Mesodermal cell (in vitro differentiated cells): ENCODE data around the gene COPG1.

Source experiments
- H3K27ac ChIP-seq: 2 replicates; pipeline ENCODE4 v1.7.0; 2013; ENCODE audit warnings: mild to moderate bottlenecking, low read depth, low read length, moderate library complexity; ENCODE audit not compliant: severe bottlenecking
- H3K36me3 ChIP-seq: 2 replicates; pipeline ENCODE4 v1.7.1; 2013; ENCODE audit warnings: mild to moderate bottlenecking, low read length, moderate library complexity; ENCODE audit not compliant: control insufficient read depth, insufficient read depth
- H3K4me1 ChIP-seq: one replicate; pipeline ENCODE4 v1.7.1; 2013; ENCODE audit warnings: mild to moderate bottlenecking, low read length; ENCODE audit not compliant: insufficient read depth, control insufficient read depth, poor library complexity, severe bottlenecking
- H3K4me3 ChIP-seq: 2 replicates; pipeline ENCODE4 v1.7.0; 2013; ENCODE audit warnings: low read length, control low read depth, mild to moderate bottlenecking; ENCODE audit not compliant: insufficient read depth, poor library complexity, severe bottlenecking; ENCODE audit errors: extremely low read depth
- H3K9me3 ChIP-seq: 2 replicates; pipeline ENCODE4 v1.7.1; 2013; ENCODE audit warnings: mild to moderate bottlenecking, low read length, moderate library complexity; ENCODE audit not compliant: control insufficient read depth
- WGBS, 2 experiments: methylation state at CpG; one replicate each; pipeline ENCODE4 v1.1.5; 2013; ENCODE audit warnings: missing lambda C conversion rate in 2 of 2; ENCODE audit not compliant: insufficient coverage in 2 of 2; 5-methylcytosine and 5-hydroxymethylcytosine counted together

COPG1 gene

DNA sequence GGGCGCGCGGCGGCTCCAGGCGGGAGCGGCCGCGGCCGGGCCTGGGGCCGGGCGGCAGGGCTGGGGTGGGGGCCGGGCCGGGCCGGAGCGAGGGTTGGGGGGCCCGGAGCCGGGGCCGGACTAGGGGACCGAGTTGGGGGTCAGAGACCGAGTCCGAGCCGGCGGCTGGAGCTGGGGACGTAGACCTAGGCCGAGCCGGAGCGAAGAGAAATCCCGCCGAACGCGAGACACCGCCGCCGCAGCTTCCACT is 66.5 kb downstream of the COPG1 start:
- WGBS, 2 experiments = 0 to 1% methylated on average over 20 to 28 of the region's 34 CpGs
- peak overlapping the region; percentile 79 for H3K4me3 ChIP-seq
- no peaks in the 10 kb centered on the region for H3K9me3 ChIP-seq
- peak overlapping the region; percentile 77 for H3K27ac ChIP-seq
- H3K4me1 ChIP-seq = peaks cover 5% of the 10 kb centered on the region
- peaks cover 26% of the 10 kb centered on the region for H3K36me3 ChIP-seq

DNA sequence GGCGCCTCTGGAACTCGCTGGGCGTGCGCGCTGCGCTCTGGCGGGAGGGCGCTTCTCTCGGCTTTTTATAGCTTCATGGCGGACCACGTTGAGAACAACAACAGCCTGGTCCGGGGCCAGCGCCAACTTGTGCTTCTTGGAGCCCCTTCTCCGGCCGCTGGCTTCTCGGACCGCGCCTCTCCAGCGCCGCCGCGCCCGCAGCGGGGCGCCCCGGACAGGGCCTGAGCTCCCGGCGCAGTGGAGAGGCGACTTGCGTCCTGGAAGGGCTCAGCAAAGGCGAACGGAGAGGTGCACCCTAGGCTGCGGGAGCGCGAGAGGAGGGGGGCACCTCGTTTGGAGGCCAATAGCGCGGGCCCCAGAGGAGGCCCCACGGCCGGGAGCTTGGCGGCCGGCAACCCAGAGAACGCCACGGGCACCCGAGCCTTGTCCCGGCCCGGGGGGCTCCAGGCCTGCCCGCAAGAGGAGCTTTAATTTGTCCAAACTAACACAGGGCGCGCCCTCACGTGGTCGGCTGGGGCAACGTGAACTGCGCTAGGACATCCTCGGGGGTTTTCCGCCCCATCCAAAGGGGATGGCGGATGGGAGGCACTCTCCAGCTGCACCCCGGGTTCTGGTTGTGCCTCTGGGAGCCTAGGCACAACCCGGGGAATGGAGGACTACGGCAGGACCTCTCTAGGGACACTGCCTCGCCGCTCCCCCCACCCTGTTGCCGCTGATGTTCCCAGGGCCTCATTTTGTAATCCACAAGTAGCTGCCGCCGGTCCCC is 67.0 kb downstream of the COPG1 start:
- H3K4me3 ChIP-seq = peak overlapping the region; percentile 79
- H3K9me3 ChIP-seq = no peaks in the 10 kb centered on the region
- H3K36me3 ChIP-seq = peaks cover 31% of the 10 kb centered on the region
- WGBS, 2 experiments = 0% methylated on average over 49 of the region's 65 CpGs
- peaks cover 5% of the 10 kb centered on the region for H3K4me1 ChIP-seq
- H3K27ac ChIP-seq = peak overlapping the region; percentile 77

DNA sequence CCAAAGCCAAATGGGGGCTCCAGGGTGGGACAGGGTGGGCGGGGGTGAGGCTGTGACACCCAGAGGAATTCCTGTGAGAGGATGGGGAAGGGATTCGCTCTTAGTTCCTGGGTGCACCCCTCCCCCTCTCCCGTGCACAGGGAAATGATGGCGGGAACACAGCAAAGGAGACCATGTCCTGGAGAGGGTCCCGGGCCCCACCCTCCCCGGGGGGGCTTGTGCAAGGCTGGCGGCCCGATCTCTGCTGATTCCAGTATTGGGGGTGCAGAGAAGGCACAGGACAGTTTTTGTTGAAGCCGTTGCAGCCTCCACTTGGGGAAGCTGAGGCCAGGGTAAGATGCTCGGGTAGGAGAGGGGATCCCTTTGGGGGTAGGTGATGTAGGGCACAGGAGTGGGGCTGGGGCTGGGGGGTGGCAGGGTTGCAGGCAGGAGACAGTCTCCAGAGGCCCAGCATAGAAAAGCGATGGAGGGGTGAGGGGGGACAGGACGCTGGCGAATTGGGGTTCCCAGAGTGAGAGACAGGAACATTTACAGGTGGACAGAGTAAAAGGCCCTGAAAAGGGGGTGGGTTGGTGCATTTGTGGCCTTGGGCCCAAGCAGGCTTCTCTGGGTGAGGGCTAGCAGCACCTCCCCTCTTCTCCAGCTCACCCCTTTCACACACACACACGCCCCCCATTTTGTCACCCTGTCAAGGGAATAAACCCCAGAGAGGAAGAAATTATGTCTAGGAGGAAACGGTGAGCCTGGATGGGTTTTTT is 67.8 kb downstream of the COPG1 start:
- H3K36me3 ChIP-seq = peaks cover 35% of the 10 kb centered on the region
- no peaks in the 10 kb centered on the region for H3K9me3 ChIP-seq
- 64 to 84% methylated on average over 4 to 7 of the region's 15 CpGs for WGBS, 2 experiments
- H3K4me3 ChIP-seq = peak overlapping the region; percentile 79
- no peak overlapping the region for H3K27ac ChIP-seq
- peaks cover 5% of the 10 kb centered on the region for H3K4me1 ChIP-seq

DNA sequence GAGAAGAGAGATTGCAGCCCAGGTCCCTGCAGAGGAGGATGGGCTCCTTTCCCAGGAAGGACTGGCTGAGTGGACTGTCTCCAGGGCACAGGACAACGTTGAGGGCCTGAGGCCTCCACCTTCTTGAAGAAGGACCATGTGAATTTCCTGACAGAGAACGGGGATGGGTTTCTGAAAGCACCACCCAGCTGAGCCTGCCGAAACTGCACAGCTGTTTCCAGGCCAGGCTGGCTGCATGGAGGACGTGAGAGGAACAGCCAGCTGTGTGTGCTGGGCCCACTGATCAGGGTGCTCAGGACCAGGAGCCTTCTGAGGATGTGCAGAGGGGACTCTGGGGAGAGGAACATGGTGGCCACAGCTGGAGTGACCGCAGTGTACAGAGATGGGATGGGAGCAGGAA is 68.4 kb downstream of the COPG1 start:
- Histone ChIP-seq H3K4me1 (peaks cover 5% of the 10 kb centered on the region), H3K4me3 (no peak overlapping the region), H3K9me3 (no peaks in the 10 kb centered on the region), H3K36me3 (peaks cover 35% of the 10 kb centered on the region), H3K27ac (no peak overlapping the region)
- 82 to 89% methylated on average over 4 to 5 of the region's 5 CpGs for WGBS, 2 experiments

DNA sequence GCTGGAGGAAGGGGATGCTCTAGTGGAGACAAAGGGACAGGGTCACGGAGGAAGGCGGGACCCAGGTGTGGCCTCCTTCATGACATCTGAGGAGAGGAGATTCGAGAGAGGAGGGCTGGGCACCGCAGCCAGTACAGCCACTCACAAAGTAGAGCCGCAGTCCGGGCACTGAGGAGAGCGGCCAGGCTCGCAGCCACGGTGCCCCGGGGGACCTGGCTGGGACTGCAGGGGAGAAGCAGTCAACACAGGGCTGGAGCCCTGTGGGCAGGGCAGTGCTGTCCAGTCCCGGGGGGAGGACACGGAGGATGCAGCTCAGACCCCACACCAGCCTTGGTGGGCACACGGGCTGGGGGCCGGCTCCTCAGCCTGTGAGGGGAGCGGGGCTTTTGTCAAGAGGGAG is 69.5 kb downstream of the COPG1 start:
- Histone ChIP-seq H3K4me1 (peaks cover 5% of the 10 kb centered on the region), H3K27ac (no peak overlapping the region), H3K36me3 (peaks cover 44% of the 10 kb centered on the region), H3K9me3 (no peaks in the 10 kb centered on the region), H3K4me3 (no peak overlapping the region)
- WGBS, 2 experiments = 95% methylated on average over 14 to 15 of the region's 15 CpGs

DNA sequence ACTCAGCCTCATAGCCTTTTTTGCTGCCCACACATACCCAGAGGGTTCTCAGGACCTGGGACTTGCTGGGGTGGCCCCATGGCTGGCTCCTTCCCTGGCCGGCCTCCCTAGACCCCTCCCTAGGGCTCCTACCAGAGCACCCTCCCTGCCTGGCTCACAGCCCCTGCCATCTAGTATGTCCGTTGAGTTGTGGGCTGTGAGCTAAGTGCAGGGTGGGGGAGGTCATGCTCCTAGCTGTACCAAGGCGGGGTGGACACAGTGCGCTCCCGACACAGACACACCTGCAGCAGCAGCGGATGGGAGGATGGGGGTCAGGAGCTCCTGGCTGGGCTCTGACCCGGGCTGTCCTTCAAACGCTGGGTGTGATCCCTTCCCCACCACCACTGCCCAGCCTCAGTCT is 70.9 kb downstream of the COPG1 start:
- WGBS, 2 experiments = 71 to 95% methylated on average over 1 to 7 of the region's 8 CpGs
- Histone ChIP-seq H3K36me3 (peaks cover 50% of the 10 kb centered on the region), H3K4me3 (no peak overlapping the region), H3K4me1 (peaks cover 5% of the 10 kb centered on the region), H3K9me3 (no peaks in the 10 kb centered on the region), H3K27ac (no peak overlapping the region)

DNA sequence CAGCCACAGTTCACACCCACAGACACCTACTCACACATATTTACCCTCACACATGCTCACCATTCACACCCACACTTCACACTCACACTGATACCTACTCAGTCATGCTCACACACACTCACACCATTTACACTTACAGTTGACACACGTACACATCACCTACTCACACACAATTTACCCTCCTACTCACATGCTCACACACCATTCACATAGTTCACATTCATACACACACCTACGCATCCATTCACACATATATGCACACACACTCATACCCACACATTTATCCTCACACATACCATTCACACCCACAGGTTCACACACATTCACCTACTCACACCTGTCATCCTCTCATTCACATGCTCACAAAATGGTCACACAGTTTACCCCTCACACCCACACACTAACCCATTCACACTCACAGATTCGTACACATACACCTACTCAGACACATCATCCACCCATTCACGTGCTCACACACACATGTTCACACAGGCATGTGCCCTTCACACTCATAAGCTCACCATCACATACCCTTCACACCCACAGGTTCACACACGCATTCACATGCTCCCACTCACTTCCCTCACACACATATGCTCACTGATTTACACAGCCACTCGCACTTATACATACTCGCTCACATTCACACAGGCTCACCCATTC is 71.5 kb downstream of the COPG1 start:
- H3K4me1 ChIP-seq = peaks cover 5% of the 10 kb centered on the region
- 90 to 93% methylated on average over 7 of the region's 7 CpGs for WGBS, 2 experiments
- no peaks in the 10 kb centered on the region for H3K9me3 ChIP-seq
- H3K4me3 ChIP-seq = no peak overlapping the region
- peaks cover 50% of the 10 kb centered on the region for H3K36me3 ChIP-seq
- no peak overlapping the region for H3K27ac ChIP-seq

DNA sequence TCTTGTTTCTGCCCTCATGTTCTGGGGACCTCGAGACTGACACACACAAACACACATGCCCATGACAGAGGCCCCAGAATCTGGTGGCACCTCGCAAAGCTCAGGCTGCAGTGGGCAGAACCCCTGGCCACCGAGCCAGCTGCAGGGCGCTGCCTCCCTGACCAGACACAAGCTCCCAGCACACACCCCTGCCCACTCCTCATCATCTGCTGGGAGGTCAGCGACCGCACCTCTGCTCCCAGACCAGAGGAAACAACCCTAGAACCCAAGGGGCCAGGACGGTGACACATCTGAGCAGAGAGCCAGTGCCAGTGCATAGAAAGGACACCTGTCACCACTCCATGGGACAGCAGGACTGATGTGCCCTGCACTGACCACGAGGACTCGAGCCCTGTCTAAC is 72.5 kb downstream of the COPG1 start:
- WGBS, 2 experiments = 94 to 95% methylated on average over 5 to 8 of the region's 9 CpGs
- Histone ChIP-seq H3K27ac (no peak overlapping the region), H3K4me3 (no peak overlapping the region), H3K36me3 (peaks cover 50% of the 10 kb centered on the region), H3K9me3 (no peaks in the 10 kb centered on the region), H3K4me1 (peaks cover 8% of the 10 kb centered on the region)

DNA sequence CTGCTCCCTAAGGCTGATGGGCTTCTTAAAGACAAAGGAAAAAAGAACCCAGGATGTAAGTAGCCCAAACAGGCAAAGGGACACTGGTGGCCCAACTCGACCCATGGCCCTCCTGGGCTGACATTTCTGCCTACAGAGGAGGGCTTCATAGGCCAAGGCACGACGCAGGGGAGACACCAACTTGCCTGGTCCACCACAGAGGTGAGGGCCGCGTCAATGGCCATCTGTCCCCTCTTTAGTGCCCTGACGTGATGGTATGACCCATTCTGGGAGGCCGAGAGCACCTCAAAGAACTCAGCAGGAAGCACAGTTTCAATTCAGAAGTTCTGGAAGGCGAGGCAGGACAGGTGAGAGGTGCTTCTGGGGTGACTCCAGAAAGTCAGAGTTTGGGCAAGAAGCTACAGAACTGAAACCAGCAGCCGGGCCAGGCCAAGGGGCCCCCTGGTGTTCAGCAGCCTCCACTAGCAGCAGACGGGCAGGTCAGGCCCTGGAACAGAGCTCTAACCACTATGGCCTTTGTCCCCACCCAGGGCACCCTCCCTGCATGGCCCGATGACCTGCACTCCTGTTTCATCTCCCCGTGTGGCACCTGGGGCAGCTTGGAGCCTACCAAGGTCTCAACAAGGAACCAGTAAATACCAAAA is 74.4 kb downstream of the COPG1 start:
- Histone ChIP-seq H3K27ac (no peak overlapping the region), H3K9me3 (no peaks in the 10 kb centered on the region), H3K36me3 (peaks cover 44% of the 10 kb centered on the region), H3K4me1 (peaks cover 3% of the 10 kb centered on the region), H3K4me3 (no peak overlapping the region)
- 86 to 90% methylated on average over 12 of the region's 12 CpGs for WGBS, 2 experiments

DNA sequence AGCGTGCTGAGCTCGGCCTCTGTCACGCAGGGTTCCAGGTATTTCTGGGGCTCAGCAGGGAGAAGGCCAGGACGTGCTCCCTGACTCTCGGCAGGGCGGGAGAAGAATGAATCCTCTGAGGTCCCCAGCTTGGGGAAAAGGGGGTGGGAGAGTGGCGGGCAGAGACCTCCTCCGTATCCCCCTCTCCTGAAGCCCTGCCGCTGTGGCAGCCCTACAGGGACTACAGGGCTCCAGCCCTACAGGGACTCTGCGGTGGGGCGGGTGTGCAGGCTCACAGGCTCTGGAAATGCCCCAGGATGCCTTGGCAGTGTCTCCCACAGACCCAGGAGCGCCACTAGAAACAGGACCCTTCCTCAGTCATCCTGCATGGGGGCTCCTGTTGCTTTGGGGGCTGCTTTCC is 75.4 kb downstream of the COPG1 start:
- Histone ChIP-seq H3K4me3 (no peak overlapping the region), H3K36me3 (peaks cover 35% of the 10 kb centered on the region), H3K9me3 (no peaks in the 10 kb centered on the region), H3K4me1 (peaks cover 3% of the 10 kb centered on the region), H3K27ac (no peak overlapping the region)
- WGBS, 2 experiments = 91 to 93% methylated on average over 3 to 8 of the region's 12 CpGs
